HG02970 (cell line): ENCODE results near the gene KRT73.

ENCODE experiments used
- ATAC-seq: cut with Tn5 transposase; IDR thresholded peaks from one replicate; pipeline ENCODE4 v1.9.1; 2021; ENCODE audit warnings: mild to moderate bottlenecking, moderate library complexity, moderate number of reproducible peaks; ENCODE audit not compliant: unreplicated experiment, low FRiP score

Gene KRT73

DNA sequence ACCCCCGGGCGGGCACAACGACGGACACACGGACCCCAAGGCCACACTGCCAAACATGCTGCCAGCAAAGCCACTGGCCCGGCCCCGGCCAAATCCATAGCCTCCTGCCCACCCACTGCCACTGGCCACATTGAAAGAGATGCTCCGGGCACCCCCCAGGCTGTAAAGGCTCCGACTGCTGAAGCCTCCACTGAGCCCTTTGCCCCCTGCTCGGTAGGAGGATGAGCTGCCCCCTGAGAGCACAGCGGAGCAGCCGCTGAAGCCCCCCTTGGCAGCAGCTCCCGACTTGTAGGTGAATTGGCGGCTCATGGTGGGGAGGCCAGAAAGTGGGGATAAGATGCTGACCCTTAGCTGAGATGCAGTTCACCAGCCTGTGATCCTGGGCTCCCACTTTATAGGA, at the start of gene KRT73:
Gene KRT73 (minus strand): TSS at position 344 of the 400 bp plus-strand sequence. CDS start 35 bp downstream, at position 309.
- ATAC-seq: no peak

DNA sequence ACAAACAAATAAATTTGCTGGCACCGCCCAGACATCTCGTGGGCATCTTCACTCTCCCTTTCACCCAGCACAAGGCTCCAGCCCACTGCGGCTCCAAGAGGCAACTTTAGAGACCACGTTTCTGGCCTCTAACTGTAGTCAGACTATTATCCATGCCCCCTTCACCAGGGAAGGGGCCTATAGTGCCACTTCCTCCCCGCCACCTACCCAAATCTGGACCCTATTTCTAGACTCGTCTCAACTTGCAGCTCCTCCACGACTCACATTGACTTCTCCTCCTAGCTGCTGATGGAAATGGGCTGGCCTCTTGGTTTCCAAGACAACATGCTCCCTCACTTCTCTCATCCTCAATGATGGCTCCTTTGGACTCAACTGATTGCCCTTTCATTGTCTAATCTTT, 49.6 kb upstream of the KRT73 start:
- ATAC-seq: no peak

DNA sequence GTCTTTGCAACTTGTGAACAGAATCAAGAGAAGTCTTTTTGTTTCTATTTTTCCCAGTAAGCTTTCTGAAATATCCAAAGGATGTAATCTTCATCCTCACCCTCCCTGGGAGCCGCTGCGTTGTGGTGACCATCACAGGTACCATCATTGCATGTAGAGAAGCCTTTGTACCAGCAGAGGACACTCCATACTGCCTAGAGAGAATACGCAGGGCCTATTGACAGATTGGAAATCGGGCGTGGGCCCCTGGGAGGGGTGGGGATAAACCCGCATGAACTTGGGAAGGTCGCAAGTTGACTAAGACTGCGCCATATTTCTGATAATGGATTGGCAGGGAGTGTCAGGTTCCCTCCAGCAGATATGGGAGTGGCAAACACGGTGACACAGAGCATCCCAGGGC, 49.1 kb upstream of the KRT73 start:
- no peak for ATAC-seq

DNA sequence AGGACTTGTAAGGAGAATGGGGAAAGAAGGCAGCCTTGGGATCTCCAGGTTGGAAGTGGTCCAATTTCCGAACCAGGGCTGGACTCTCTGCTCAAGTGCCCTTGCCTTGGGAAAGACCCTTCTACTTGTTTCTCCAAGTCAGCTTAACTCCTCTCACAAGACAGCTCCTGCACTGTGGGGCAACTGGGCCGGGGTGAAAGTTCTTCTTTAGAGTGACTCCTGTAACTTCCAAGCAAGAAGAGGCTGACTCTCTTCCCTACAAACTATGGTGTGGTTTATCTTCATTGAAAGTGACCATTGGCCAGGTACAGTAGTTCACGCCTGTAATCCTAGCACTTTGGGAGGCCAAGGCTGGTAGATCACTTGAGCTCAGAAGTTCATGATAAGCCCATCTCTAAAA, 48.1 kb upstream of the KRT73 start:
- ATAC-seq: no peak

DNA sequence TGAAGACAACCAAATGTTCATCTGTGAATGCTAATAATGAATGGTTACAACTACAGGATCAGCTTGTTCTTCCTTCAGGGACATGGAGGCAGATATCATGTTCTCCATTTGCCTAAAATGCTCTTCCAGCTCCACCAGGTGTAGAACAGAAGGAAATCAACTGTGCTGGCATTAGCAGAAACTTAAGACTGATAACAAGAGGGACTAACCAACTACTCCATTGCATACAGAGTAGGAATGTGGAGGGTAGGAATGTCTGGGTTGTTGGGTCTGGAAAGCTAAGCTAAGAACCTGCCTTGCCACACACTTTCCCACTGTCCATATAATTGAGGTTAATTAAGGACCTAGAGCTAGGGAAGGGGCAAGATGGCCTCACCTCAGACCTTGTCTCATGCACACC, 45.1 kb upstream of the KRT73 start:
- no peak for ATAC-seq

DNA sequence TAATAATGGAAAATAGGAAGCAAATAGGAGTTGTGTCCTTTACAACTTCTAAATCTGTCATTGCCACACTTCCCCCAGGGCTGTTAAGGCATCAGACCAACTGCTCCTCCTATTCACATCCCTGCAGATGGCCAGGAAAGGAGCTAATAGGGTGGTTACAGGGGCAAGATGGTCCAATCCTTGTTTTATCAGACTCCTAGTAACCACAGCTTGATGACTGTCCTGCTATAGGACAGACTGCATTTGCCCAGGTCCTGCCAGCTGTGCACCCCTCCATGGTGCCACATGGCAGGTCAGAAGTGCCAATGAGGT, 44.5 kb upstream of the KRT73 start:
- ATAC-seq: no peak

DNA sequence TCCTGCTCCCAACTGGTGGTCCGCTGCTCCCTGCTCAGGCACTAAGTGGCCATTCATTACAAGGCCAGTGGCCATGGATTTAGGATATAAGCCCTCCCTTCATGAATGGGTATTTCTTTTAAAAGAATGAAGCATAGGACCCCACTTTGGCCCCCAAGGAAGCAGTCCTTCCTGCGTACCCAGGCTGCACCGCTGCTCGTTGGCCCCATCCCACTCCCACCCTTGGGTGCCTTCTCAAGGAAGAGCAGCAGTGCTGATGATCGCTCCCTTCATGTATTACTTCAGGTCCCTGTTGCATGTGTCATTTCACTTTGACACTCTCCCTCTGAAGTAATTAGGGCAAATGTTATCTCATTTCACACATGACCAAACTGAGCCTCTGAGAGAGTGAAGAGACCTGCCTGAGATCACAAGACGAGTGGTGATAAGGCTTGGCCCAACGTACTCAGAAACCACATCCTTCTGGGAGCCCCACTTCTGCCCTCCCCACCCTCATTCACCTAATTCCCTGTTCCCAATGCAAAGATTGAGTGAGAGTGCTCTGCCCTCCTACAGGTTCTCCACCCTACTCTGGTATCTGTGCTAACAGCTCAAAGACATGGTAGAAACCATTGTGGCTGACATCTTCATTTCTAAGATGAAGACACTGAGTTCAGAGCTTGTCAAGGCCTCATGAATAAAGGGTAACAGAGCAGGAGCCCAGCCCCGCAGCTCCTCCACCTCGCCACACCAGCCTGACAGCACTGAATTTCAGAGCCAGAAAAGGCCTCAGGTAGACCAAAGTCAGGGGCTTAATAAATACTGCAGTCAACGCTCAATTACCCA, 43.9 kb upstream of the KRT73 start:
- ATAC-seq: no peak

DNA sequence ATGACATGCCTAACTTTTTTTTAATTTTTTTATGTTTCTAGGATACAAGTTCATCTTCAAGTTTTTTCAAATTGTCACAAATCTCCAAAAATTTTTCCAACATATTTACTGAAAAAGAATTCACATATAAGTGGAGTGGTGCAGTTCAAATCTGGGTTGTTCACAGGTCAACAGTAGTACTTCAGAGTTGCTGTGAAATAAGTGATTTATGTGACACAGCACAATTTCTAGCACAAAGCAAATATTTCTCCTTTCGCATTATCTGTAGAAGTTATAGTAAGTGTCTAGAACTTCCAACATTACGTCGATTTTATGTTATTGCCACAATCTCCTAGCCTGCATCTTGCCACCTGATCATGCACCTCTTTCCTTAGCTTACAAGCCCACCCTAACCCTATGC, 43.3 kb upstream of the KRT73 start:
- ATAC-seq: no peak

DNA sequence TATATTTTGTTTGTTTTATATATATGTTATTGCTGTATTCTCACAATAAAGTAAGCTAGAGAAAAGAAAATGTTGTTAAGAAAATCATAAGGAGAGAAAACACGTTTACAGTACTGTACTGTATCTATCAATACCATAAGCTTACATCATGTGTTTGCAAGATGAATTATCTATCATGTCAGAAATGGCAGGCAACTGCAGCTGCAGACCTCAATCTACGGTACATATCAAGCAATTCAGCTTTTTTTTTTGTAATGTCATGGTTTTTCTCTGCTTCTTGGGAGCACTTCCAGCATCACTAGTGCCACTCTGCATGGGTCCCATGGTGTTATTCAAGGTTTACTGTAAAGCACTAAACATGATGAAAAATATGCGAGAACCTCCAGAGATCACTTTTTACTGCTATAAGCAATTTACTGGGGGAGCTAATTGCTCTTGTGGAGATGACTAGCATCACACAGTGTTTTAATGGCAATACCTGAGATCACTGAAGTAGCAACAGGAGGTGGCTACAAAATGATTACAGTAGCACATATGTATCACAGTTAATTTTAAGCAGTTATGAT, 42.7 kb upstream of the KRT73 start:
- ATAC-seq: no peak

DNA sequence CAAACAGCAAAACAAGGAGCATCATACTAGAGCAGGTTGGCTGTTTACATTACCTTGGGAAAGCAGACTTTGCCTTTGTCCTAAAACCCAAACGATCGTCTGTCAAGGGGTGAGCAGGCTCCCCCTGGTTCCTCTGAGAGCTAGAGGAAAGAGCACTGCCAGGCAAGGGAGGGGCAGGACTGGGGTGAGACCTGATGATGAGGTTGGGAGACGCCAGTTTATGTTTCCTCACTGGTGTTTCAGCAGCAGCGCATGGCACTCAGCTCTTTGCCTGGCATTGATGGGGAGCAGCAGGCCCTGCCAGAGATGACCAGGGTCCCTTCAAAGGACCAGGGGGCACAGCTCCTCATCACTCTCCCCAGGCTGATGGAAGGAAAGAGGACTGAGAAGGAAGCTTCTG, 41.6 kb upstream of the KRT73 start:
- ATAC-seq: no peak

DNA sequence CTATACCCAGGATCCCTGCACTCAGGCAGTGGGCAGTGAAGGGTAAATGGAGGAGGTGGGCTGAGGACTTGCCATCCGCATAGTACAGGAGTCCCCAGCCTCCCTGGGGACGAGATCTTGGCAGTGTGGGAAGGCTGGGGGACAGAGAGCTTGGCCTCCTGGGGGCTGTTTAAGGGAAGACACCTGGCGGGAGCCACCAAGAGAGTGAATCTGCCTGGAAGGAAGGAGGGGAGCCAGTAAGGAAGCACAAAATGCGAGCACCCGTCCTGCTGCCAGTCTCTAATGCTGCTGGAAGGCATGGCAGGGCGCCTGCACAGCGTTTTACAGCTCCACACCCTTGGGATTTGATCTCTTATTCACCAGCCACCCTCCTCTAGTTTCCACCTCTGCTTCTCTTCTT, 41.0 kb upstream of the KRT73 start:
- no peak for ATAC-seq

DNA sequence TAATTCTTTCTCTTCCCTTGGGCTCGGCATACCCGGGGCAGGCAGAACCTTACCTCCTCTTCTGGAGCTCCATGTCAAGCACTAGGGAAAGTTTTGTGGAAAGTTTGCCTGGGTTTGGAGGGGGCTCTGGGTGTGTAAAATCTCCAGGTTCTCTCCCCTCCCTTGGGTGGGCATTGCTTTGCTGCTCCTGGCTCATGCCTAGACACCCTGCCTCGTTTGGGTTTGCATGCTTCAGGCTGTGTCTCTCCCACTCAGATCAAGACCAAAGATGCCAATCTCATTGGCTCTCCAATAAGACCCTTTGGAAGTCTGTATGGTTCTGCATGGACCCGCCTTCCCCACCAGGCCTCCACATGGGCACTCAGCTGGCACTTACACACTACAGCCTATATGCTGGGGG, 39.8 kb upstream of the KRT73 start:
- ATAC-seq: no peak

DNA sequence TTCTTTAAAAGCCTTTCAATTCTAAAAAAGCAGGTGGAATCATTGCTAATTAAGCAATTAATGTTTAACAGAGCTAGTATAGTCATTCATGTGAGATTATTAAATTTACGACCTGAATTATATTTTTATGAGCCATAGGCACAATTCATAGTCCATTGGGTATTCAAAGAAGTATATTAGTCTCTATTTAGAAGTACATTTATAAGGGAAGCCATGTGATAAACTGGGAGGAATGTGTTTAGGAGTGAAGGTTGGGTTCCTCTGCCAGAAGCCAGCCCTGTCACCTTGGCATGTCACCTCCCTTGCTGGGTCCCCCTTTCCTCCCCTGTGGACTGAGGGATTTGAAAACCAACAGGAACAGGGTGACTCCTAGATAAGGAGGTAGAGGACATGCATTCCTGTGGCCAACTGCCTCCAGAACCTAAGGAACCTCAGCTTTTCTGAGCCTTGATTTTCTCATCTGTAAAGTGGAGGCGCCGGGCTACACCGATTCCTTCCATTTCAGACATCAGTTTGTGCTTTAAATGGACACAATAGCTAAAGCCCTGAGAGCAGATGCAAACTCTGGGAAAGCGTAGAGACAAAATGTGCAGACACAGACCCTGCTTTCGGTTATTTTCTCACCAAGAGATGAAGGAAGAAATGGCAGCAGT, 39.0 kb upstream of the KRT73 start:
- no peak for ATAC-seq

DNA sequence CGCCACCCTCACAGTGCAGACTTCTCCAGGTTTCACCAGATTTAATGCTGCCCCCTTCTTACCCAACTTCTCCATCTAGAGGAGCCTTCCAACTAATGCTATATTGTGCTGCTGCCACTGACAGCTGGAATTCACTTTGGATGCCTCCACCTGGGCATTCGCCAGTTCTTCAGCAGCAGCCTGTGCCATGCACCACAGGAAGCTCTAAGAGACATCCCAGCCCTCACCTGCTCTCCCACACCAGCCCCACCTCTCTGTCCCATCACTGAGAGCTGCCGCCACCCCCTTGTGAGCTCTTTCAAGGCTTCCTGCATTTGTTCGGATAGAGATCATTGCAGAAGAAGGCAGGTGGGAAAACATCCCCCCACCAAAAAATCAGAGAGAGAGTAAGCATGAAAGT, 38.3 kb upstream of the KRT73 start:
- no peak for ATAC-seq

DNA sequence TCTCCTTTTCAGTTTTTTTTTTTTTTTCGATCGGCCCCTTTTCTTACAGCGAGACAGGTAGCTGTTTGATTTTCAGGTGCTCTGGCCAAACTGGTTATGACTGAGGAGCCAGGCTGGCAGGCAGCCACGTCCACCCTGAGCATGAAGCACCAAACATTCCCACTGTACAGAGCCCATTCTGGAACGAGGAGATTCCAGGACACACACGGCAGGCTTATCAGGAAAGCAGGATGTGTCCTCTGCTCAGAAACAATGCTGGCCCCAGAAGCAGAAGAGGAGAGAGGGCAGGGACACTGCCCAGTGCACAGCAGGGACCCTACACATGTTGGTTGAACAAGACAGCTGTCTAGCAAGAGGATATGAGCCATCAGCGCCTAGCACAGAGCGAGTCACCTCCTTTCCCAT, 37.4 kb upstream of the KRT73 start:
- ATAC-seq: no peak

DNA sequence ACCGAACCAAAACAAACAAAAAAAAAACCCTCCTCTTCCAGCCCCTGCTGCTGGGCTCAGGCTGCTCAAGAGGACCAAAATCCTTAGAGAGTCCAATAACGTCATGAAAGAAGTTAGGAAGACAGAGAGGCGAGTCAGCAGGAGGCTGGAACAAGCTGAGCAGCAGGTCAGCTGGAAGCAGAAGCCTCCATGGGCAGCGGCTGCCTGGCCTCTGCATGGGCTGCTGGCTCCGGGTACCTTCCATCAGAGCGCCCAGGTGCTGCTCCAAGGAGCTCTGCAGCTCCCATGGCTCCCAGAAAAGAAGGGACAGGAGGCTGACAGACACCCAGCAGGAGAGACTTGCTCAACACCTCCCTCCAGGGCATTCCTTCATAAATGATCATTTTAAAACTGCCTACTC, 36.9 kb upstream of the KRT73 start:
- no peak for ATAC-seq

DNA sequence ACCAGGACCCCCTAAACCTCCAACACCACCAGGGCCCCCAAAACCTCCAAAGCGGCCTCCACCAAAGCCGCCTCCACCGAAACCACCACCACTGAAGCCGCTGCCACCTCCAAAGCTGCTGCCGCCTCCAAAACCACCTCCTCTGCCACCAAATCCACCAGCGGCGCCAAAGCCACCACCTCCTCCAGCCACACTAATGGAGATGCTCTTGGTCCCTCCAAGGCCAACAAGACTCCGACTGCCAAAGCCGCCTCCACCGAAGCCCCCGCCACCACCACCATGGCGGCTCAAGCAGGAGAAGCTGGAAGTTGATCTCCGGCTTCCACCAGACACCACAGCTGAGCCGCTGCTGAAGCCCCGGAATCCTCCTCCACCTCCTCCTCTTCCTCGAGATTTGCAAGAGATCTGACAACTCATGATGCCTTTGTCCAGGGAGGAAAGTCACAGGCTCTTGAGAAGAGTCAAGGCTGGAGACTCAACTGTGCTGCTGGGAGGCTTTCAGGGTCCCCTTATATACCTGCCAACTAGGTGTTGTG, 33.4 kb upstream of the KRT73 start, which contains the start of gene KRT2:
Gene KRT2 (minus strand): TSS at position 486 of the 536 bp plus-strand sequence. CDS start 69 bp downstream, at position 417.
- ATAC-seq: no peak

DNA sequence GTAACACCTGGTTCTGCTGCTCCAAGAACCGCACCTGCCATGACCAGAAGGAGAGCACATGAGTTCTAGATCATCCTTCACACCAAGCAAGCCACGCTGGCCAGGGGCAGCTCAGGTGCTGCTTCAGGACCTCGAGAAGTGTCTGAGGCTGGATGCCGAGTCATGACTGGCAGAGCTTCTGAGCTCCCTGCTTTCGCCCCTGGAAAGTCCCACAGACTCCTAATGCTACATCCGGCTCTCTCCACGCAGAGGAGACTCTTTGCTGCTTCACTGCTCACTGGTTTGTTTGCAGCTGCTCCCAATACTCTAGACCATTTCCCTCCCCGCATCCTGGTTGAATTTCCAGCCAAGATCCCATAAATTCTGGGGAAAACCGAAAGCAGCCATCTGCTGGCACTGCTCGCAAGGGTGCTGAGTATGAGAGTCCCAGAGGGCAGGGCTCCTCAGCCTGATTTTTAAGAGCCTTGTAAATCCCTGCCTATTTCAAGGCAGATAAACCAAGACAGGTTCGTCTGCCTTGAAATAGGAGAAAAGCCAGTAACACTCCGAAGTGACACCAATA, 32.2 kb upstream of the KRT73 start:
- ATAC-seq: no peak

DNA sequence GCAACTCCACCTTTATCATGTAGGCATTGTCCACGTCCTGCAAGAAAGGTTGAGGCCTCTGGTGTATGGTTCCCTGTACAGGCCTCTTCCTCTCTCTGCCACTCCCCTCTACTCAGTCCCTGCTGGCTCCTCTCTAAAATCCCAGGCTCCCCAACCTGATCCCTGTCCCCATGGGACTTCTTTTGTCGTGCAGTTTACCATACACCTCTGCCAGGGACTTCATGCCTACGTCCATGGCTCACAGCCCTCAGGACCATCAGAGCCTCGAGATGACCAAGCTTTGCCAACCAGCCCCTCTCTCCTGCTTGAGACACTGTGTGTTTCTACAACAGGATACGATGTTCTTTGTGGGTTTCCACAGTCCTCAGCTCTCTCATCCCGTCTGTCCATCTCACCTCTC, 30.7 kb upstream of the KRT73 start:
- ATAC-seq: no peak

DNA sequence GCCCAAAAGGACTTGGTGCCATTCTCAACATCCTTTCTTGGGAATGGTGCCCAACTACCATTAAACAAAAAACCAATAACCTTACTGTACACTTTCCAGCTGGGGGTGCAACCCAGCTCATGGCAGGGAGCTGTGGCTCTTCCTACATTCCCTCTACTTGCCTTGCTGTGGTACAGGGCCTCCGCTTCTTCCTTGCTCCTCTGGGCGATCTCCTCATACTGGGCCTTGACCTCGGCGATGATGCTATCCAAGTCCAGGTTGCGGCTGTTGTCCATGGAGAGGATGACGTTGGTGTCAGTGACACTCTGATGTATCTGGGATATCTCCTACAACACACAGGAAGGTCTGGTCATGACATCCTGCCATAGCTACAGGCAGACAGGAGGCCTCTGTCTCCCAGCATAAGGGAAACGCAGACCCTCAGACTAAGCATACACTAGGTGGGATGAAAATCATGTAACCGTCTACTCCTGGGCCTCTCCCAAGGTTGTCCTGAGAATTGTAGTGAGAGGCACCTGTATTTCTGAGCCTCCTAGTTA, 29.7 kb upstream of the KRT73 start:
- no peak for ATAC-seq

DNA sequence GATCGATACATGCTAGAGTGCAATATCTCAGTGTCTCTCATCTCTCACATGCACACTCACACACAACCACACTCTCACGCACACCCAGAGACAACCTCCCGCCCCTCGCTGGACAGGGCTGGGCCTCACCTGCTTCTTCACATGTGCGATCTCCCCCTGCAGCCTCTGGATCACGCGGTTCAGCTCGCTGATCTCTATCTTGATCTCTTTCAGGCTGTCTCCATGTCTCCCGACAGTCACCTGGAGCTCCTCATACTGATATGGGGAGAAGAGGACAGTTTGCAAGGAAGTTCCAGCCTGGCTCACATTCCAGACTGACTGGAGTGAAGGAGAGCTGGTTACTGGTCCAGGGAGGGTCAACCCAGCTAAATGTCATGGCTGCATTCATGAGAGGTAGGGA, 29.2 kb upstream of the KRT73 start:
- no peak for ATAC-seq
